HCT116 (cell line): ENCODE results near the gene ARHGAP33. TPM values are rescaled to one million over a fixed set of nuclear protein-coding genes. Genes with fewer than 3 reads are reported as not detected.

Experiments
- ATAC-seq: fragments of 200-7000 bp; cut with Tn5 transposase; 2 replicates; pipeline ENCODE4 v1.9.1; 2020; ENCODE audit warnings: mild to moderate bottlenecking, moderate library complexity
- BruUV-seq: library from RNA; stranded (reverse); fragments of 400-500 nt; replicated peaks from 2 replicates; lab custom pipeline; 2021; lab: Mats Ljungman, UMichigan
- CTCF ChIA-PET: fragments of 300-600 bp; sonication (Branson Sonifier 250); formaldehyde crosslinking; loops from one replicate; lab custom pipeline; 2021; ENCODE audit warnings: antibody characterized with exemption; lab: Charles Lee
- POLR2A ChIA-PET: fragments of 300-600, 350-600 bp; sonication (Branson Sonifier 250); formaldehyde crosslinking; loops from one replicate; lab custom pipeline; 2021; ENCODE audit warnings: antibody characterized with exemption; lab: Charles Lee
- RAD21 ChIA-PET, 2 experiments: fragments of 300-600 bp; sonication (Branson Sonifier 250); formaldehyde crosslinking; loops; one replicate each; lab custom pipeline; 2023; ENCODE audit warnings: low total read pairs in 2 of 2; ENCODE audit not compliant: uncharacterized antibody in 2 of 2, unreplicated experiment in 2 of 2, low non-redundant PET in 1 of 2; lab: Charles Lee
- DNase-seq: peaks from one replicate; pipeline ENCODE4 v3.0.0-alpha.2; 2010; ENCODE audit warnings: low read depth, low spot score
- H2AFZ ChIP-seq: fragments of 200-600 bp; shearing (Covaris generic), sonication (generic); 2 replicates; pipeline ENCODE4 v1.6.1; 2017; ENCODE audit warnings: low read depth, mixed run types, mixed read lengths, antibody characterized with exemption, low read length; ENCODE audit not compliant: poor library complexity, severe bottlenecking
- H3K27ac ChIP-seq: 2 replicates; pipeline ENCODE4 v1.5.1; 2012; ENCODE audit warnings: low read depth, low read length
- H3K27me3 ChIP-seq: fragments of 200-600 bp; sonication (generic); 2 replicates; pipeline ENCODE4 v1.6.1; 2016; ENCODE audit warnings: mixed run types, low read length, mixed read lengths; ENCODE audit not compliant: insufficient read depth
- H3K36me3 ChIP-seq, 2 experiments: fragments of 200-500 bp in 1 of 2; fragments of 200-600 bp in 1 of 2; sonication (Bioruptor generic) in 1 of 2; sonication (generic) in 1 of 2; 2 replicates each; pipeline versions ENCODE4 v1.5.1 to v1.6.1; 2014 to 2016; ENCODE audit warnings: low read length in 2 of 2, inconsistent platforms in 1 of 2, mixed read lengths in 1 of 2, mixed run types in 1 of 2; ENCODE audit not compliant: insufficient read depth in 2 of 2, control insufficient read depth in 1 of 2
- H3K4me1 ChIP-seq, 2 experiments: fragments of 200-600 bp in 1 of 2; sonication (generic) in 1 of 2; 2 replicates each; pipeline versions ENCODE4 v1.5.1 to v1.6.1; 2012 to 2017; ENCODE audit warnings: low read length in 2 of 2, inconsistent platforms in 1 of 2, mild to moderate bottlenecking in 1 of 2, mixed read lengths in 1 of 2, mixed run types in 1 of 2, moderate library complexity in 1 of 2; ENCODE audit not compliant: insufficient read depth in 2 of 2, control insufficient read depth in 1 of 2
- H3K4me2 ChIP-seq: fragments of 200-600 bp; sonication (generic); 2 replicates; pipeline ENCODE4 v1.6.1; 2017; ENCODE audit warnings: mixed run types, low read length, mixed read lengths
- H3K4me3 ChIP-seq, 2 experiments: fragments of 200-600 bp in 1 of 2; sonication (generic) in 1 of 2; replicated peaks in 1 of 2; 2 replicates each; pipeline ENCODE4 v1.5.1; 2011 to 2016; ENCODE audit warnings: low read length in 2 of 2, control low read depth in 1 of 2, low read depth in 1 of 2, mild to moderate bottlenecking in 1 of 2, mixed read lengths in 1 of 2, mixed run types in 1 of 2
- H3K79me2 ChIP-seq: fragments of 200-600 bp; sonication (generic); 2 replicates; pipeline ENCODE4 v1.6.1; 2017; ENCODE audit warnings: mild to moderate bottlenecking, mixed run types, low read length, moderate library complexity, mixed read lengths; ENCODE audit not compliant: insufficient read depth
- H3K9ac ChIP-seq: fragments of 200-600 bp; sonication (generic); 2 replicates; pipeline ENCODE4 v1.6.1; 2016; ENCODE audit warnings: low read length, mixed read lengths
- H3K9me2 ChIP-seq: fragments of 200-600 bp; sonication (generic), shearing (Covaris generic); 2 replicates; pipeline ENCODE4 v1.6.1; 2017; ENCODE audit warnings: mixed run types, mild to moderate bottlenecking, moderate library complexity; ENCODE audit not compliant: insufficient read depth
- H3K9me3 ChIP-seq, 2 experiments: fragments of 200-500 bp in 1 of 2; fragments of 200-600 bp in 1 of 2; sonication (Bioruptor generic) in 1 of 2; sonication (generic) in 1 of 2; 2 replicates each; pipeline ENCODE4 v1.6.1; 2014 to 2017; ENCODE audit warnings: low read length in 2 of 2, mixed read lengths in 2 of 2, inconsistent platforms in 1 of 2, low read depth in 1 of 2, mild to moderate bottlenecking in 1 of 2, mixed run types in 1 of 2, moderate library complexity in 1 of 2; ENCODE audit not compliant: control insufficient read depth in 1 of 2, insufficient read depth in 1 of 2
- H4K20me1 ChIP-seq: fragments of 200-600 bp; sonication (generic), shearing (Covaris generic); 2 replicates; pipeline ENCODE4 v1.6.1; 2017; ENCODE audit warnings: mixed run types, mild to moderate bottlenecking, moderate library complexity; ENCODE audit not compliant: insufficient read depth
- CBX3 ChIP-seq: IDR thresholded peaks from 2 replicates; pipeline ENCODE4 v1.6.1; 2012; ENCODE audit warnings: low read depth
- CEBPB ChIP-seq: IDR thresholded peaks from 2 replicates; pipeline ENCODE4 v1.6.1; 2012; ENCODE audit warnings: low read depth
- EGR1 ChIP-seq: IDR thresholded peaks from 2 replicates; pipeline ENCODE4 v1.6.1; 2012; ENCODE audit warnings: low read depth
- FOSL1 ChIP-seq: IDR thresholded peaks from 2 replicates; pipeline ENCODE4 v1.6.1; 2012; ENCODE audit warnings: low read depth
- JUND ChIP-seq: IDR thresholded peaks from 2 replicates; pipeline ENCODE4 v1.6.1; 2012
- RAD21 ChIP-seq: IDR thresholded peaks from 2 replicates; pipeline ENCODE4 v1.6.1; 2012; ENCODE audit warnings: low read depth, mild to moderate bottlenecking
- SP1 ChIP-seq: IDR thresholded peaks from 2 replicates; pipeline ENCODE4 v1.6.1; 2012; ENCODE audit warnings: low read depth
- SRF ChIP-seq: IDR thresholded peaks from 2 replicates; pipeline ENCODE4 v1.6.1; 2012; ENCODE audit warnings: low read depth
- ZNF274 ChIP-seq: fragments of 200-500 bp; sonication (Bioruptor generic); IDR thresholded peaks from 2 replicates; pipeline ENCODE4 v1.6.1; 2014; ENCODE audit warnings: mild to moderate bottlenecking, low read depth, low read length, inconsistent platforms
- intact Hi-C: fragments of 100-400 bp; cut with micrococcal nuclease; formaldehyde crosslinking; loops from 2 replicates; pipeline ENCODE4 v1.10.0; 2022
- total RNA-seq: library from RNA; stranded (reverse); gene quantifications from one replicate; pipeline ENCODE4 v1.2.1, GENCODE V29; 2021; ENCODE audit not compliant: unreplicated experiment
- TF ChIP-seq, protein P1 (sequence below), 3 experiments: fragments of 200-600 bp in 1 of 3; sonication (generic) in 1 of 3; IDR thresholded peaks in 2 of 3; conservative IDR thresholded peaks in 1 of 3; 2 replicates each; pipeline ENCODE4 v1.5.1; 2012 to 2017; ENCODE audit warnings: low read depth in 2 of 3, low read length in 2 of 3, antibody characterized with exemption in 1 of 3, borderline replicate concordance in 1 of 3, control low read depth in 1 of 3, mild to moderate bottlenecking in 1 of 3, mixed read lengths in 1 of 3, mixed run types in 1 of 3, moderate library complexity in 1 of 3; ENCODE audit not compliant: insufficient read depth in 1 of 3
- TF ChIP-seq, protein P2 (sequence below): IDR thresholded peaks from 2 replicates; pipeline ENCODE4 v1.6.1; 2012

The ARHGAP33 gene
- total RNA-seq, 1 experiment from 2014 or later, result 30.2 TPM

DNA sequence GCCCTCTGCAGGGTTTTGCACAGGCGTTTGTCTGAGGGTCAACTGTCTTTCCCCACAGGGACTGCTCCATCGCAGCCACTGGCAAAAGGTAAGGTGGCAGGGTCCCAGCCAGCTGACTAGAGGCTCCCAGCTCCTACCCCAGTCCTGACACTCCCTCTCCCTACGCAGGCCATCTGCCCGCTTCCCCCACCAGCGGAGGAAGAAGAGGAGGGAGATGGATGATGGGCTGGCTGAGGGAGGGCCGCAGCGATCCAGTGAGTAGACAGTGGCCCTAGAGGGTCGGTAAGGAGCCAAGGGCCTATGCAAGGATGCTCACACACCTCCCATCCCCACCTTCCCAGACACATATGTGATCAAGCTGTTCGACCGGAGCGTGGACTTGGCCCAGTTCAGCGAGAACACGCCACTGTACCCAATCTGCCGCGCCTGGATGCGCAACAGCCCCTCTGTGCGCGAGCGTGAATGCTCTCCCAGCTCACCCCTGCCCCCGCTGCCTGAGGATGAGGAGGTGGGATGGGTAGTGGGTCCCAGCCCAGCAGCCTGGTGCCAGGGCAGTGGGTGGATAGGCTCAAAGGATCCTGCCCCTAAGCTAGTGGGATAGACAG, 22.5 kb upstream of the ARHGAP33 start:
- Histone ChIP-seq H3K4me1 (peaks cover 13 to 16% of the 10 kb centered on the region in 2 experiments), H3K36me3 (no peaks in the 10 kb centered on the region; a peak in 2 of 4 replicates), H3K27me3 (no peaks in the 10 kb centered on the region), H2AFZ (no peak overlapping the region), H3K27ac (no peak overlapping the region), H3K9me3 (no peaks in the 10 kb centered on the region), H3K9me2 (no peaks in the 10 kb centered on the region), H3K4me2 (no peak overlapping the region), H3K79me2 (peaks cover 5% of the 10 kb centered on the region; the same call in 1 of the 2 replicates), H3K4me3 (no peak overlapping the region), H4K20me1 (no peaks in the 10 kb centered on the region), H3K9ac (no peak overlapping the region)
- intact Hi-C loops, result no loop called here
- DNase-seq, result no peak
- TF ChIP-seq CBX3, result no peak
- TF ChIP-seq EGR1, result no peak
- TF ChIP-seq FOSL1, result no peak
- TF ChIP-seq RAD21, result no peak
- no peak for TF ChIP-seq SP1
- TF ChIP-seq JUND, result no peak
- TF ChIP-seq CEBPB, result no peak
- TF ChIP-seq SRF, result no peak
- TF ChIP-seq ZNF274, result no peak
- TF ChIP-seq, protein P1, sequence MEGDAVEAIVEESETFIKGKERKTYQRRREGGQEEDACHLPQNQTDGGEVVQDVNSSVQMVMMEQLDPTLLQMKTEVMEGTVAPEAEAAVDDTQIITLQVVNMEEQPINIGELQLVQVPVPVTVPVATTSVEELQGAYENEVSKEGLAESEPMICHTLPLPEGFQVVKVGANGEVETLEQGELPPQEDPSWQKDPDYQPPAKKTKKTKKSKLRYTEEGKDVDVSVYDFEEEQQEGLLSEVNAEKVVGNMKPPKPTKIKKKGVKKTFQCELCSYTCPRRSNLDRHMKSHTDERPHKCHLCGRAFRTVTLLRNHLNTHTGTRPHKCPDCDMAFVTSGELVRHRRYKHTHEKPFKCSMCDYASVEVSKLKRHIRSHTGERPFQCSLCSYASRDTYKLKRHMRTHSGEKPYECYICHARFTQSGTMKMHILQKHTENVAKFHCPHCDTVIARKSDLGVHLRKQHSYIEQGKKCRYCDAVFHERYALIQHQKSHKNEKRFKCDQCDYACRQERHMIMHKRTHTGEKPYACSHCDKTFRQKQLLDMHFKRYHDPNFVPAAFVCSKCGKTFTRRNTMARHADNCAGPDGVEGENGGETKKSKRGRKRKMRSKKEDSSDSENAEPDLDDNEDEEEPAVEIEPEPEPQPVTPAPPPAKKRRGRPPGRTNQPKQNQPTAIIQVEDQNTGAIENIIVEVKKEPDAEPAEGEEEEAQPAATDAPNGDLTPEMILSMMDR (IDR thresholded peaks at IDR 0.05 in 2 of 3, conservative IDR thresholded peaks at IDR 0.05 in 1 of 3; ENCODE audit: borderline replicate concordance in 1 of 3, insufficient read depth in 1 of 3, low read depth in 2 of 3, low read length in 2 of 3), result no peak
- TF ChIP-seq, protein P2, sequence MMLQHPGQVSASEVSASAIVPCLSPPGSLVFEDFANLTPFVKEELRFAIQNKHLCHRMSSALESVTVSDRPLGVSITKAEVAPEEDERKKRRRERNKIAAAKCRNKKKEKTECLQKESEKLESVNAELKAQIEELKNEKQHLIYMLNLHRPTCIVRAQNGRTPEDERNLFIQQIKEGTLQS, result no peak
- no peak for ATAC-seq
- ChIA-PET POLR2A (no interaction called here), RAD21 (no interaction called here), CTCF (no interaction called here)
- no TSS peak for BruUV-seq
